ENCODE data around the gene GDF7. TPM values are rescaled to one million over a fixed set of nuclear protein-coding genes. Genes with fewer than 3 reads are reported as not detected.

GDF7 gene
- total RNA-seq, 6 experiments from 2014 or later, result 0.95 to 5.0 (median 2.9) TPM

GRCh38 chr2:20648206-20648605, 18.7 kb upstream of the GDF7 start:
- intact Hi-C loops (cut with DNase I), result no loop called here
- Histone ChIP-seq H3K4me1 (peaks cover 0 to 31% (median 6%) of the 10 kb centered on the region in 4 donors), H3K36me3 (peaks cover 0 to 7% (median 2%) of the 10 kb centered on the region in 4 donors), H3K27me3 (no peaks in the 10 kb centered on the region), H3K27ac (no peak overlapping the region), H3K9me3 (no peaks in the 10 kb centered on the region), H3K4me3 (no peak overlapping the region)
- TF ChIP-seq POLR2A (IDR thresholded peaks at IDR 0.05), result no peak
- TF ChIP-seq CTCF (IDR thresholded peaks at IDR 0.05), result no peak
- no peak for ATAC-seq
- DNase-seq, result peak in 1 of 3 donors; percentile 45
- 25% methylated on average over 4 of the region's 4 CpGs for WGBS (ENCODE audit: insufficient coverage, low coverage, low lambda C conversion rate, missing lambda C conversion rate)

- Histone ChIP-seq H3K27ac (no peak overlapping the region), H3K36me3 (peaks cover 0 to 7% (median 2%) of the 10 kb centered on the region in 4 donors), H3K9me3 (no peaks in the 10 kb centered on the region), H3K4me3 (no peak overlapping the region), H3K27me3 (no peaks in the 10 kb centered on the region), H3K4me1 (peaks cover 0 to 31% (median 6%) of the 10 kb centered on the region in 4 donors)
- TF ChIP-seq CTCF (IDR thresholded peaks at IDR 0.05) (no peak), POLR2A (IDR thresholded peaks at IDR 0.05) (no peak)
- 96% methylated on average over 8 of the region's 9 CpGs for WGBS (ENCODE audit: insufficient coverage, low coverage, low lambda C conversion rate, missing lambda C conversion rate)
- DNase-seq (peak in 1 of 3 donors; percentile 39), ATAC-seq (no peak)
- intact Hi-C loops (cut with DNase I), result no loop called here
Measured at GRCh38 chr2:20648831-20649230, 18.1 kb upstream of the GDF7 start.

GRCh38 chr2:20649576-20649975, 17.4 kb upstream of the GDF7 start:
- Histone ChIP-seq H3K9me3 (no peaks in the 10 kb centered on the region), H3K27me3 (no peaks in the 10 kb centered on the region), H3K4me1 (peaks cover 0 to 31% (median 6%) of the 10 kb centered on the region in 4 donors), H3K27ac (no peak overlapping the region), H3K36me3 (peaks cover 0 to 4% (median 2%) of the 10 kb centered on the region in 4 donors), H3K4me3 (peak overlapping the region in 1 of 3 donors; percentile 81)
- DNase-seq (peak in 1 of 3 donors; percentile 56), ATAC-seq (no peak)
- intact Hi-C loops (cut with DNase I), result no loop called here
- WGBS (ENCODE audit: insufficient coverage, low coverage, low lambda C conversion rate, missing lambda C conversion rate), result 75% methylated on average over 4 of the region's 11 CpGs
- no peak for TF ChIP-seq POLR2A (IDR thresholded peaks at IDR 0.05)
- TF ChIP-seq CTCF (IDR thresholded peaks at IDR 0.05), result no peak

GRCh38 chr2:20649976-20650375, 17.0 kb upstream of the GDF7 start:
- H3K27ac ChIP-seq, result peak overlapping the region in 2 of 3 donors; percentile 86 to 95
- no peaks in the 10 kb centered on the region for H3K27me3 ChIP-seq
- intact Hi-C loops (cut with DNase I), result no loop called here
- ATAC-seq, result no peak
- peaks cover 0 to 3% (median 0%) of the 10 kb centered on the region in 4 donors for H3K36me3 ChIP-seq
- H3K4me3 ChIP-seq, result peak overlapping the region; percentile 68 to 86 (median 81)
- DNase-seq, result no peak
- TF ChIP-seq POLR2A (IDR thresholded peaks at IDR 0.05) (no peak), CTCF (IDR thresholded peaks at IDR 0.05) (no peak)
- H3K9me3 ChIP-seq, result no peaks in the 10 kb centered on the region
- 71% methylated on average over 5 of the region's 7 CpGs for WGBS (ENCODE audit: insufficient coverage, low coverage, low lambda C conversion rate, missing lambda C conversion rate)
- peaks cover 0 to 31% (median 6%) of the 10 kb centered on the region in 4 donors for H3K4me1 ChIP-seq

All from right lobe of liver (tissue), 6 donors.